ENCODE measurements around the gene DAPK1.

DAPK1 gene

GRCh38 chr9:87481890-87482855, 15.5 kb upstream of the DAPK1 start:
- H3K27ac ChIP-seq, result no peak overlapping the region
- no peak for TF ChIP-seq CTCF (IDR thresholded peaks at IDR 0.05)
- no peak for TF ChIP-seq ZFX (IDR thresholded peaks at IDR 0.05; ENCODE audit: borderline replicate concordance)

DNA sequence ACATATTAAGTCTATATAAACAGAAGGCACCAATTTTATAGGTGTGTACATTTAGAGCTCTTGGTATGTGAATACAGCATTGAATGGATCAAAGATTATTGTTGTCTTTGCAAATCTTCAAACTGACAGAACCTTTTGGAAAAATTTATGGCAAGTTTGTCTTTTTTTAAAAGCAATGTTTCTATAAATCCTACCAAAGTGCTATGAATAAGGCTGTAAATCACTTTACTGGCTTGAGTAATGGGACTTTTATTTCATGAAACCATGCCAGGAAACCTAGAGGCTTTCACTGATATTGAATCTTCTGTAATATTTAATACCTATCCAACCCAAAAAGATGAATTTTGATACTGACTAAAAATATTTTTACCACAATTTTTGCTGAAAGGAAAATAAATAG, 7.4 kb upstream of the DAPK1 start:
- H3K27ac ChIP-seq, result no peak overlapping the region
- no peak for TF ChIP-seq ZFX (IDR thresholded peaks at IDR 0.05; ENCODE audit: borderline replicate concordance)
- no peak for TF ChIP-seq CTCF (IDR thresholded peaks at IDR 0.05)

DNA sequence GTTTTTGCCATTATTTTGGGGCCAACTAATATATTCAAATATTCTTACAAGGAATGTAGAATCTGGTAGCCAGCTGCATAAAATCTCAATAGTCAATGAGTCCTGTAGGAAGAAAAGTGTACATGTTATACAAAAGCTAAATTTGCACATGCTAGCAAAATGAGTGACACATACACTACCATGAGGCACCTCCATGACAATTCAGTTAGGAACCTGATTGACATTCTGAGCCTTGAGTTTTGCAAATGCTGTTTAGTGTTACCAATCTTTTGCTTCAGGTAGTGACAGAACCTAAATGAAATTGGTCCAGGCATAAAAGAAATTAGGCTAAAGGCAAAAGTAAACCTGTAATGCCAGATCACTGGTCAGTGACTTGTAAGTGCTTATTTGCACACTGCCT, 6.8 kb upstream of the DAPK1 start:
- TF ChIP-seq ZFX (IDR thresholded peaks at IDR 0.05; ENCODE audit: borderline replicate concordance) (no peak), CTCF (IDR thresholded peaks at IDR 0.05) (no peak)
- H3K27ac ChIP-seq, result no peak overlapping the region

DNA sequence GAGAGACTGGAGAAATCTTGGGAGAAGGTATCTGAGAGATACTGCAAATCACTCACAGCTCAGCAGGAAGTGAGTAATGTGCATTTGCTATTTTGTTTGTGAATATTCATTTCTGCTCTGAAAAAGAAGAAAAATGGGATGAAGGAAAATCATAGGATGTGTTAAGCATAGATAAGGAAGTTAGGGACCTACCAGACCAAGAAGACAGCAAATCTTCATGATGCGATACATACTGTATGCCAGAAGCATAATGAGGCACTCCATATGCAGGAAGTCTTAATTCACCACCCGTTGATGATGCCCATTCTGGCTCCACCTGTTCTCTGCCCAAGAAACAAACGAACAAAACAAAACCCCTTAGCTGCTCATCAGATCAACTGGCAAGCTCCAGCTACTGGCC, 6.1 kb upstream of the DAPK1 start:
- H3K27ac ChIP-seq, result no peak overlapping the region
- no peak for TF ChIP-seq CTCF (IDR thresholded peaks at IDR 0.05)
- no peak for TF ChIP-seq ZFX (IDR thresholded peaks at IDR 0.05; ENCODE audit: borderline replicate concordance)

GRCh38 chr9:87492642-87493041, 5.0 kb upstream of the DAPK1 start:
- TF ChIP-seq CTCF (IDR thresholded peaks at IDR 0.05) (no peak), ZFX (IDR thresholded peaks at IDR 0.05; ENCODE audit: borderline replicate concordance) (no peak)
- H3K27ac ChIP-seq, result no peak overlapping the region

GRCh38 chr9:87494970-87495471, 2.6 kb upstream of the DAPK1 start:
- no peak for TF ChIP-seq CTCF (IDR thresholded peaks at IDR 0.05)
- no peak for TF ChIP-seq ZFX (IDR thresholded peaks at IDR 0.05; ENCODE audit: borderline replicate concordance)
- no peak overlapping the region for H3K27ac ChIP-seq

DNA sequence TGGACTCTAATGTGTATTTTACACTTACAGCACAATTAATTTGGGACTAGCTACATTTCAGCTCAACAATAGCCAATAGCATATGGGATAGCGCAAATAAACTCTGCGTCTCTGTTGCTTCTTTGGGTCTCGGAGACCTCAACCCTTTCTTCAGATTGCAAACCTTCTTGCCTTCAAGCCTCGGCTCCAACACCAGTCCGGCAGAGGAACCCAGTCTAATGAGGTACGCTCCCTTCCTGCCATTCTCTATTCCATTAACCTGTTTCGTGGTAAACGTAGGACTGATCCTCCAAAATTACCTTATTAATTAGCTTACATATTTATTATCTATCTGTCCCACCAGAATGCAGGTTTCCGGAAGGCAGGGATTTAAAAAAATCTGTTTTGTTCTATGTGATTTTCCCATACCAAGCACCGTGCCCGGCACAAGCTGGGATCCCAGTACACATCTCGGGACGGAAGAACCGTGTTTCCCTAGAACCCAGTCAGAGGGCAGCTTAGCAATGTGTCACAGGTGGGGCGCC, 525 bp upstream of the DAPK1 start:
- TF ChIP-seq CTCF (IDR thresholded peaks at IDR 0.05), result no peak
- no peak for TF ChIP-seq ZFX (IDR thresholded peaks at IDR 0.05; ENCODE audit: borderline replicate concordance)
- no peak overlapping the region for H3K27ac ChIP-seq

Measured in 22Rv1 (cell line).